ENCODE measurements around the gene ZFP64. TPM values are rescaled to one million over a fixed set of nuclear protein-coding genes. Genes with fewer than 3 reads are reported as not detected.
A peak's percentile ranks its signal among the peaks of the same experiment; 100 is the strongest.
"Not testable (repeated sequence)": the region's sequence is repeated elsewhere in the genome, so short reads cannot be mapped to it uniquely, and the experiment has no call there.

ZFP64 gene
- polyA plus RNA-seq, 1 experiment, result 24.4 TPM

GRCh38 chr20:52193133-52193532 is 1.6 kb upstream of the ZFP64 start:
- POLR2A ChIA-PET, result no interaction called here
- Histone ChIP-seq H3K27me3 (ENCODE audit: control insufficient read depth, insufficient read depth, low read length) (no peaks in the 10 kb centered on the region), H3K9me3 (ENCODE audit: control insufficient read depth, insufficient read depth, low read length) (no peaks in the 10 kb centered on the region), H3K4me3 (ENCODE audit: low read depth, low read length) (no peak overlapping the region), H3K27ac (ENCODE audit: low read depth, low read length) (no peak overlapping the region)
- CTCF ChIA-PET, result interaction anchor here (1.0 kb wide), 1 partner anchor 12 kb away, joined by 4 read pairs; no protein-coding TSS in a partner anchor
- no peak for TF ChIP-seq CTCF (IDR thresholded peaks at IDR 0.05; ENCODE audit: low read depth, low read length)
- DNase-seq (ENCODE audit: low read depth, low spot score), result no peak

GRCh38 chr20:52192719-52193007 is 1.1 kb upstream of the ZFP64 start:
- CTCF ChIA-PET, result interaction anchor here (0.7 to 1.0 kb wide), 3 partner anchors 12 to 31 kb away, joined by 3 to 4 read pairs (median 4); no protein-coding TSS in a partner anchor
- POLR2A ChIA-PET, result not testable (repeated sequence)

GRCh38 chr20:52191916-52192718 is 538 bp upstream of the ZFP64 start:
- no peaks in the 10 kb centered on the region for H3K9me3 ChIP-seq (ENCODE audit: control insufficient read depth, insufficient read depth, low read length)
- H3K27ac ChIP-seq (ENCODE audit: low read depth, low read length), result no peak overlapping the region
- no peak for DNase-seq (ENCODE audit: low read depth, low spot score)
- no peak for TF ChIP-seq CTCF (IDR thresholded peaks at IDR 0.05; ENCODE audit: low read depth, low read length)
- POLR2A ChIA-PET, result interaction anchor here (0.6 kb wide), 1 partner anchor 14 kb away, joined by 3 read pairs; no protein-coding TSS in a partner anchor
- peak overlapping the region; percentile 85 for H3K4me3 ChIP-seq (ENCODE audit: low read depth, low read length)
- no peaks in the 10 kb centered on the region for H3K27me3 ChIP-seq (ENCODE audit: control insufficient read depth, insufficient read depth, low read length)
- CTCF ChIA-PET, result interaction anchor here (0.5 to 1.6 kb wide), 8 partner anchors 12 to 472 kb away, joined by 3 to 15 read pairs (median 4); no protein-coding TSS in a partner anchor

More at GRCh38 chr20:52192719-52193007, 1.1 kb upstream of the ZFP64 start:
- not testable (repeated sequence) for DNase-seq (ENCODE audit: low read depth, low spot score); H3K27ac ChIP-seq (ENCODE audit: low read depth, low read length); H3K27me3 ChIP-seq (ENCODE audit: control insufficient read depth, insufficient read depth, low read length); H3K4me3 ChIP-seq (ENCODE audit: low read depth, low read length); H3K9me3 ChIP-seq (ENCODE audit: control insufficient read depth, insufficient read depth, low read length)

- Histone ChIP-seq H3K9me3 (ENCODE audit: control insufficient read depth, insufficient read depth, low read length) (no peaks in the 10 kb centered on the region), H3K27me3 (ENCODE audit: control insufficient read depth, insufficient read depth, low read length) (no peaks in the 10 kb centered on the region), H3K4me3 (ENCODE audit: low read depth, low read length) (peak overlapping the region; percentile 85), H3K27ac (ENCODE audit: low read depth, low read length) (no peak overlapping the region)
- CTCF ChIA-PET, result interaction anchor here (0.7 to 1.6 kb wide), 6 partner anchors 10 to 62 kb away, joined by 3 to 9 read pairs (median 4); no protein-coding TSS in a partner anchor
- TF ChIP-seq CTCF (IDR thresholded peaks at IDR 0.05; ENCODE audit: low read depth, low read length), result no peak
- DNase-seq (ENCODE audit: low read depth, low spot score), result no peak
- POLR2A ChIA-PET, result no interaction called here
Measured at GRCh38 chr20:52190437-52191131, 995 bp downstream of the ZFP64 start.

GRCh38 chr20:52181766-52182165 is 9.8 kb downstream of the ZFP64 start:
- no peak overlapping the region for H3K4me3 ChIP-seq (ENCODE audit: low read depth, low read length)
- ChIA-PET POLR2A (no interaction called here), CTCF (no interaction called here)
- no peak overlapping the region for H3K27ac ChIP-seq (ENCODE audit: low read depth, low read length)
- no peaks in the 10 kb centered on the region for H3K9me3 ChIP-seq (ENCODE audit: control insufficient read depth, insufficient read depth, low read length)
- no peaks in the 10 kb centered on the region for H3K27me3 ChIP-seq (ENCODE audit: control insufficient read depth, insufficient read depth, low read length)
- no peak for DNase-seq (ENCODE audit: low read depth, low spot score)
- TF ChIP-seq CTCF (IDR thresholded peaks at IDR 0.05; ENCODE audit: low read depth, low read length), result no peak

Measured in AG04450 (cell line).